Activated naive CD8-positive, alpha-beta T cell (primary cell): ENCODE data around the gene PRR5L.
"Not testable (repeated sequence)": the region's sequence is repeated elsewhere in the genome, so short reads cannot be mapped to it uniquely, and the experiment has no call there.

ENCODE experiments used
- H3K27ac Mint-ChIP-seq: one replicate; pipeline ENCODE4 v1.8.0; 2021; ENCODE audit warnings: mixed read lengths
- H3K27me3 Mint-ChIP-seq: one replicate; pipeline ENCODE4 v1.8.0; 2021; ENCODE audit warnings: mixed read lengths
- H3K36me3 Mint-ChIP-seq: one replicate; pipeline ENCODE4 v1.8.0; 2021; ENCODE audit warnings: mixed read lengths
- H3K4me1 Mint-ChIP-seq: one replicate; pipeline ENCODE4 v1.8.0; 2021; ENCODE audit warnings: low read depth, mixed read lengths
- H3K4me3 Mint-ChIP-seq: one replicate; pipeline ENCODE4 v1.8.0; 2021; ENCODE audit warnings: mild to moderate bottlenecking, mixed read lengths
- H3K9me3 Mint-ChIP-seq: one replicate; pipeline ENCODE4 v1.8.0; 2021; ENCODE audit warnings: low read depth, mixed read lengths

Gene PRR5L

GRCh38 chr11:36304351-36304750, 8.3 kb downstream of the PRR5L start:
- Mint-ChIP-seq H3K36me3 (no peaks in the 10 kb centered on the region), H3K27ac (no peak overlapping the region), H3K4me3 (no peak overlapping the region), H3K27me3 (peaks cover 8% of the 10 kb centered on the region), H3K4me1 (no peaks in the 10 kb centered on the region), H3K9me3 (no peaks in the 10 kb centered on the region)

GRCh38 chr11:36305047-36305446, 9.0 kb downstream of the PRR5L start:
- Mint-ChIP-seq H3K4me3 (no peak overlapping the region), H3K4me1 (no peaks in the 10 kb centered on the region), H3K27me3 (peaks cover 12% of the 10 kb centered on the region), H3K36me3 (no peaks in the 10 kb centered on the region), H3K27ac (no peak overlapping the region), H3K9me3 (no peaks in the 10 kb centered on the region)

- Mint-ChIP-seq H3K27me3 (peaks cover 13% of the 10 kb centered on the region), H3K27ac (no peak overlapping the region), H3K4me1 (no peaks in the 10 kb centered on the region), H3K4me3 (no peak overlapping the region), H3K36me3 (no peaks in the 10 kb centered on the region), H3K9me3 (no peaks in the 10 kb centered on the region)
Observed at GRCh38 chr11:36306888-36307287, 10.8 kb downstream of the PRR5L start.

GRCh38 chr11:36308577-36308976, 12.5 kb downstream of the PRR5L start:
- no peaks in the 10 kb centered on the region for H3K4me1 Mint-ChIP-seq
- peaks cover 16% of the 10 kb centered on the region for H3K27me3 Mint-ChIP-seq
- H3K4me3 Mint-ChIP-seq = no peak overlapping the region
- no peaks in the 10 kb centered on the region for H3K36me3 Mint-ChIP-seq
- no peaks in the 10 kb centered on the region for H3K9me3 Mint-ChIP-seq
- H3K27ac Mint-ChIP-seq = no peak overlapping the region

GRCh38 chr11:36309779-36310178, 13.7 kb downstream of the PRR5L start:
- no peaks in the 10 kb centered on the region for H3K36me3 Mint-ChIP-seq
- H3K27ac Mint-ChIP-seq = no peak overlapping the region
- H3K4me1 Mint-ChIP-seq = no peaks in the 10 kb centered on the region
- H3K27me3 Mint-ChIP-seq = peaks cover 19% of the 10 kb centered on the region
- no peaks in the 10 kb centered on the region for H3K9me3 Mint-ChIP-seq
- H3K4me3 Mint-ChIP-seq = no peak overlapping the region

GRCh38 chr11:36311926-36312595, 16.0 kb downstream of the PRR5L start:
- H3K4me3 Mint-ChIP-seq = no peak overlapping the region
- H3K9me3 Mint-ChIP-seq = no peaks in the 10 kb centered on the region
- H3K36me3 Mint-ChIP-seq = no peaks in the 10 kb centered on the region
- no peaks in the 10 kb centered on the region for H3K4me1 Mint-ChIP-seq
- H3K27ac Mint-ChIP-seq = no peak overlapping the region
- peaks cover 24% of the 10 kb centered on the region for H3K27me3 Mint-ChIP-seq

- H3K27ac Mint-ChIP-seq = no peak overlapping the region
- H3K36me3 Mint-ChIP-seq = no peaks in the 10 kb centered on the region
- H3K4me3 Mint-ChIP-seq = no peak overlapping the region
- H3K9me3 Mint-ChIP-seq = no peaks in the 10 kb centered on the region
- no peaks in the 10 kb centered on the region for H3K4me1 Mint-ChIP-seq
- H3K27me3 Mint-ChIP-seq = peaks cover 22% of the 10 kb centered on the region
Observed at GRCh38 chr11:36312611-36313472, 16.8 kb downstream of the PRR5L start.

- no peaks in the 10 kb centered on the region for H3K36me3 Mint-ChIP-seq
- peaks cover 18% of the 10 kb centered on the region for H3K27me3 Mint-ChIP-seq
- no peak overlapping the region for H3K4me3 Mint-ChIP-seq
- no peaks in the 10 kb centered on the region for H3K9me3 Mint-ChIP-seq
- no peaks in the 10 kb centered on the region for H3K4me1 Mint-ChIP-seq
- H3K27ac Mint-ChIP-seq = no peak overlapping the region
Observed at GRCh38 chr11:36313750-36314433, 17.8 kb downstream of the PRR5L start.

- H3K36me3 Mint-ChIP-seq = no peaks in the 10 kb centered on the region
- H3K27ac Mint-ChIP-seq = no peak overlapping the region
- H3K4me3 Mint-ChIP-seq = no peak overlapping the region
- H3K4me1 Mint-ChIP-seq = no peaks in the 10 kb centered on the region
- peaks cover 16% of the 10 kb centered on the region for H3K27me3 Mint-ChIP-seq
- no peaks in the 10 kb centered on the region for H3K9me3 Mint-ChIP-seq
Observed at GRCh38 chr11:36314434-36314767, 18.3 kb downstream of the PRR5L start.

- Mint-ChIP-seq H3K9me3 (no peaks in the 10 kb centered on the region), H3K27me3 (peaks cover 14% of the 10 kb centered on the region), H3K36me3 (no peaks in the 10 kb centered on the region), H3K27ac (no peak overlapping the region), H3K4me1 (no peaks in the 10 kb centered on the region), H3K4me3 (no peak overlapping the region)
Observed at GRCh38 chr11:36316049-36316448, 20.0 kb downstream of the PRR5L start.

- Mint-ChIP-seq H3K4me3 (no peak overlapping the region), H3K27ac (no peak overlapping the region), H3K27me3 (peaks cover 10% of the 10 kb centered on the region), H3K36me3 (no peaks in the 10 kb centered on the region), H3K9me3 (no peaks in the 10 kb centered on the region), H3K4me1 (no peaks in the 10 kb centered on the region)
Observed at GRCh38 chr11:36317992-36318391, 21.9 kb downstream of the PRR5L start.

- not testable (repeated sequence) for H3K36me3 Mint-ChIP-seq, H3K27me3 Mint-ChIP-seq, H3K9me3 Mint-ChIP-seq, H3K4me1 Mint-ChIP-seq, H3K4me3 Mint-ChIP-seq, H3K27ac Mint-ChIP-seq
Observed at GRCh38 chr11:36324956-36325355, 28.9 kb downstream of the PRR5L start.

GRCh38 chr11:36325403-36325802, 29.3 kb downstream of the PRR5L start:
- not testable (repeated sequence) for H3K27me3 Mint-ChIP-seq, H3K36me3 Mint-ChIP-seq, H3K4me1 Mint-ChIP-seq, H3K27ac Mint-ChIP-seq, H3K4me3 Mint-ChIP-seq, H3K9me3 Mint-ChIP-seq

- Mint-ChIP-seq H3K27me3 (peaks cover 9% of the 10 kb centered on the region), H3K27ac (no peak overlapping the region), H3K4me1 (no peaks in the 10 kb centered on the region), H3K9me3 (no peaks in the 10 kb centered on the region), H3K4me3 (no peak overlapping the region), H3K36me3 (no peaks in the 10 kb centered on the region)
Observed at GRCh38 chr11:36326524-36327419, 30.7 kb downstream of the PRR5L start.
